Measurements from ENCODE around the gene ATP10A.

The ATP10A gene

DNA sequence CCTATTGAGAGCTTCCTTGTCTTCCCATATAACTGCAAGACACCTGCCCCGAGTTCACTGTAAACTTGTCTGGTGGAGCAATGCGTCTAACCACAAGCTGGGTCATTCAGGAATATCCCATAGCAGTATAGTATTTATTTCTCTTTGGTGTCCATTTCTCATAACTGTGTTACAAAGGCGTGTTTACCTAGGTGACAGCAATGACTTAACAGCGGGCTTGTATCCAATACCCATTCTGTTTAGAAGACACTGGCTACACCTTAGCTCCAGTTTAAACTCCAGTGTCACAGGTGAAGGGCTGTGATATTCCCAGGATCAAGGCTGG, 24.3 kb downstream of the ATP10A start:
- Histone ChIP-seq H3F3A (ENCODE audit: insufficient read depth, low read length) (no peaks in the 10 kb centered on the region), H2AFZ (ENCODE audit: low read length) (no peak overlapping the region), H3K9ac (ENCODE audit: low read length) (no peak overlapping the region), H3K27me3 (ENCODE audit: insufficient read depth, low read length) (peaks cover 3% of the 10 kb centered on the region; the same call in 1 of the 2 replicates), H3K4me2 (ENCODE audit: low read length) (no peak overlapping the region), H3K9me3 (ENCODE audit: low read length) (no peaks in the 10 kb centered on the region), H3K9me2 (ENCODE audit: low read depth, low read length) (no peaks in the 10 kb centered on the region), H3K4me1 (ENCODE audit: insufficient read depth, low read length, severe bottlenecking) (no peaks in the 10 kb centered on the region), H4K20me1 (ENCODE audit: insufficient read depth, low read length) (no peaks in the 10 kb centered on the region), H3K36me3 (ENCODE audit: insufficient read depth, low read length) (no peaks in the 10 kb centered on the region), H3K4me3 (ENCODE audit: low read depth, low read length, poor library complexity, severe bottlenecking) (no peak overlapping the region), H3K79me2 (ENCODE audit: insufficient read depth, low read length) (no peaks in the 10 kb centered on the region), H3K27ac (ENCODE audit: low read depth, low read length, poor library complexity, severe bottlenecking) (no peak overlapping the region)
- TF ChIP-seq EZH2 (IDR thresholded peaks at IDR 0.05; ENCODE audit: borderline replicate concordance, low read length): no peak
- TF ChIP-seq, protein P1, sequence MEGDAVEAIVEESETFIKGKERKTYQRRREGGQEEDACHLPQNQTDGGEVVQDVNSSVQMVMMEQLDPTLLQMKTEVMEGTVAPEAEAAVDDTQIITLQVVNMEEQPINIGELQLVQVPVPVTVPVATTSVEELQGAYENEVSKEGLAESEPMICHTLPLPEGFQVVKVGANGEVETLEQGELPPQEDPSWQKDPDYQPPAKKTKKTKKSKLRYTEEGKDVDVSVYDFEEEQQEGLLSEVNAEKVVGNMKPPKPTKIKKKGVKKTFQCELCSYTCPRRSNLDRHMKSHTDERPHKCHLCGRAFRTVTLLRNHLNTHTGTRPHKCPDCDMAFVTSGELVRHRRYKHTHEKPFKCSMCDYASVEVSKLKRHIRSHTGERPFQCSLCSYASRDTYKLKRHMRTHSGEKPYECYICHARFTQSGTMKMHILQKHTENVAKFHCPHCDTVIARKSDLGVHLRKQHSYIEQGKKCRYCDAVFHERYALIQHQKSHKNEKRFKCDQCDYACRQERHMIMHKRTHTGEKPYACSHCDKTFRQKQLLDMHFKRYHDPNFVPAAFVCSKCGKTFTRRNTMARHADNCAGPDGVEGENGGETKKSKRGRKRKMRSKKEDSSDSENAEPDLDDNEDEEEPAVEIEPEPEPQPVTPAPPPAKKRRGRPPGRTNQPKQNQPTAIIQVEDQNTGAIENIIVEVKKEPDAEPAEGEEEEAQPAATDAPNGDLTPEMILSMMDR (IDR thresholded peaks at IDR 0.05; ENCODE audit: low read length): no peak

DNA sequence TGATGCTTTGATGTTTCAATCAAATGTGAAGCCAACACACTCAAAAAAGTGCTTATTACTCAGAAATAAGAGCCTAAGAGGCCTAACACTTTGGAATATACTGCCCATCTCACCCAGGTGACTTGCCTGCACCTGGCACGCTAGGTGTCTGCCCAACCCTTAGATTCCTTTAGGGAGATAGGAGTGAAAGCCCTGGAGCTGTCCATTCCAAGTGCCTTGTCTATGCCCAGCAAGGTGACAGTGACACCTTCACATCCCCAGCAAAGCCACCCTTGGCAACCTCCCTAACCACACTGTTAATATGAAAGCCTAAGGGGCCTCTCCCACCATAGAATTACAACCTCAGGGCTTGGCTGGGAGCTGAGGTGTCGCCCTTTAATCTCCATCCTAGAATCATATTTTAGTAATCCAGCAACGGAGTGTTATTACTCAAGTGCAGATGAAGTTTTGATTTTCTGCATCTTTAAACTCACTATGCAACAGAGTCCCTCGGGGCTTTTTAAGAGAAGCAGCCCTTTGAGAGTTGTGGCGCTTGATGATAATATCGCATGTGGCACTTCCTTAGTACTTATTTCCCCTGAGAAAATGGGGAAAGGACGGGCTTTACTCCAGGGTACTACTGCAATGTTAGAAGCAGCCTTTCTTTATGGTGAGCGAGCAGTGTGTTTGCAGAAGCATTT, 24.8 kb downstream of the ATP10A start:
- Histone ChIP-seq H3K27me3 (ENCODE audit: insufficient read depth, low read length) (peaks cover 3% of the 10 kb centered on the region; the same call in 1 of the 2 replicates), H3K27ac (ENCODE audit: low read depth, low read length, poor library complexity, severe bottlenecking) (no peak overlapping the region), H3K9me2 (ENCODE audit: low read depth, low read length) (no peaks in the 10 kb centered on the region), H3K4me1 (ENCODE audit: insufficient read depth, low read length, severe bottlenecking) (no peaks in the 10 kb centered on the region), H3K36me3 (ENCODE audit: insufficient read depth, low read length) (no peaks in the 10 kb centered on the region), H3K4me3 (ENCODE audit: low read depth, low read length, poor library complexity, severe bottlenecking) (no peak overlapping the region), H2AFZ (ENCODE audit: low read length) (no peak overlapping the region), H3K79me2 (ENCODE audit: insufficient read depth, low read length) (no peaks in the 10 kb centered on the region), H3K9ac (ENCODE audit: low read length) (no peak overlapping the region), H3K4me2 (ENCODE audit: low read length) (no peak overlapping the region), H4K20me1 (ENCODE audit: insufficient read depth, low read length) (no peaks in the 10 kb centered on the region), H3K9me3 (ENCODE audit: low read length) (no peaks in the 10 kb centered on the region), H3F3A (ENCODE audit: insufficient read depth, low read length) (no peaks in the 10 kb centered on the region)
- TF ChIP-seq, protein P1 (IDR thresholded peaks at IDR 0.05; ENCODE audit: low read length): no peak
- TF ChIP-seq EZH2 (IDR thresholded peaks at IDR 0.05; ENCODE audit: borderline replicate concordance, low read length): no peak

GRCh38 chr15:25832158-25832557, 31.0 kb downstream of the ATP10A start:
- Histone ChIP-seq H3K9ac (ENCODE audit: low read length) (no peak overlapping the region), H3K27ac (ENCODE audit: low read depth, low read length, poor library complexity, severe bottlenecking) (no peak overlapping the region), H2AFZ (ENCODE audit: low read length) (no peak overlapping the region), H3K9me3 (ENCODE audit: low read length) (no peaks in the 10 kb centered on the region), H3F3A (ENCODE audit: insufficient read depth, low read length) (no peaks in the 10 kb centered on the region), H3K4me3 (ENCODE audit: low read depth, low read length, poor library complexity, severe bottlenecking) (no peak overlapping the region), H3K79me2 (ENCODE audit: insufficient read depth, low read length) (no peaks in the 10 kb centered on the region), H3K4me2 (ENCODE audit: low read length) (no peak overlapping the region), H3K4me1 (ENCODE audit: insufficient read depth, low read length, severe bottlenecking) (no peaks in the 10 kb centered on the region), H3K36me3 (ENCODE audit: insufficient read depth, low read length) (no peaks in the 10 kb centered on the region), H3K9me2 (ENCODE audit: low read depth, low read length) (no peaks in the 10 kb centered on the region), H4K20me1 (ENCODE audit: insufficient read depth, low read length) (no peaks in the 10 kb centered on the region), H3K27me3 (ENCODE audit: insufficient read depth, low read length) (0 out of 2 replicates have a peak, but pooled peaks cover 3% of the 10 kb centered on the region)
- no peak for TF ChIP-seq EZH2 (IDR thresholded peaks at IDR 0.05; ENCODE audit: borderline replicate concordance, low read length)
- TF ChIP-seq, protein P1 (IDR thresholded peaks at IDR 0.05; ENCODE audit: low read length): no peak
